Kidney (tissue), 22 donors: ENCODE results near the gene OSER1. TPM values are rescaled to one million over a fixed set of nuclear protein-coding genes. Genes with fewer than 3 reads are reported as not detected.

ENCODE experiments used
- DNase-seq, 5 donors: peaks; one replicate each; pipeline ENCODE4 v3.0.0-alpha.2; 2013 to 2020
- FAIRE-seq: peaks from 2 replicates; lab custom pipeline; 2012; peaks lifted over from hg19 to GRCh38; lab: Jason Lieb, UNC
- H3K27ac ChIP-seq, 2 donors: one replicate each; pipeline ENCODE4 v1.7.0; 2013; ENCODE audit warnings: low read depth in 2 of 2, low read length in 2 of 2, inconsistent platforms in 1 of 2
- H3K27me3 ChIP-seq: one replicate; pipeline ENCODE4 v1.7.1; 2013; ENCODE audit warnings: low read length, inconsistent platforms; ENCODE audit not compliant: control insufficient read depth, insufficient read depth
- H3K36me3 ChIP-seq, 3 donors: one replicate each; pipeline versions ENCODE4 v1.7.0 to v1.7.1; 2013; ENCODE audit warnings: low read length in 3 of 3, control low read depth in 1 of 3, inconsistent platforms in 1 of 3; ENCODE audit not compliant: insufficient read depth in 3 of 3, control insufficient read depth in 2 of 3
- H3K4me1 ChIP-seq, 3 donors: one replicate each; pipeline versions ENCODE4 v1.7.0 to v1.7.1; 2013; ENCODE audit warnings: low read length in 3 of 3, inconsistent platforms in 1 of 3, low read depth in 1 of 3; ENCODE audit not compliant: control insufficient read depth in 2 of 3, insufficient read depth in 2 of 3
- H3K4me3 ChIP-seq, 3 donors: one replicate each; pipeline versions ENCODE4 v1.7.0 to v1.8.1; 2013; ENCODE audit warnings: low read length in 3 of 3, control low read depth in 1 of 3, inconsistent platforms in 1 of 3
- H3K9ac ChIP-seq, 3 donors: one replicate each; pipeline versions ENCODE4 v1.7.0 to v1.7.1; 2013; ENCODE audit warnings: low read length in 3 of 3, control low read depth in 1 of 3, inconsistent platforms in 1 of 3
- H3K9me3 ChIP-seq, 3 donors: one replicate each; pipeline versions ENCODE4 v1.7.0 to v1.7.1; 2013; ENCODE audit warnings: low read length in 3 of 3, control low read depth in 1 of 3, inconsistent platforms in 1 of 3; ENCODE audit not compliant: control insufficient read depth in 2 of 3, insufficient read depth in 1 of 3
- intact Hi-C: fragments of 100-400 bp; cut with DNase I; formaldehyde crosslinking; loops from one replicate; pipeline ENCODE4 v1.11.1; 2022
- long read RNA-seq, 10 donors: library from polyadenylated mRNA in 1 of 10; unstranded in 1 of 10; transcript quantifications; one replicate each; pipeline ENCODE4 v2.0.0 and lab custom pipeline, GENCODE V29; 2021 to 2026
- polyA plus RNA-seq: library from polyadenylated mRNA; stranded (reverse); fragments of 350-450 nt; fragmentation: Illumina TruSeq; extraction: RNeasy Lipid Tissue Mini Kit (QIAGEN cat#74804); gene quantifications from one replicate; pipeline ENCODE4 v1.2.3, GENCODE V29; 2014; ENCODE audit warnings: low read depth, low replicate concordance; ENCODE audit not compliant: insufficient read depth
- total RNA-seq: library from RNA; stranded (reverse); fragmentation: NEBNext Ultra II Directional; extraction: Animal tissue kit (Norgen Biotek cat#: 25700); gene quantifications from one replicate; pipeline ENCODE4 v1.2.1, GENCODE V29; 2021
- TF ChIP-seq, protein P1 (sequence below): IDR thresholded peaks from 3 replicates; pipeline ENCODE4 v1.5.1; 2012; ENCODE audit warnings: mild to moderate bottlenecking, moderate library complexity, borderline replicate concordance; ENCODE audit not compliant: insufficient read depth; ENCODE audit errors: extremely low read depth
- donor health status: control.
- donor health status: control.
- donor health status: control.
- donor health status: control.
- donor health status: control.
- donor health status: DM: yes; HTN: yes; CAD: no.
- donor health status: Normal renal cell carcinoma (clear cell type).

The OSER1 gene
- total RNA-seq = 33.5 TPM
- polyA plus RNA-seq = 29.3 TPM
- long read RNA-seq, donor 1, transcript OSER1-201 (4 exons, 1,572 nt) = major isoform, 12 of 22 reads
- long read RNA-seq, donor 1, partial matches to known transcripts = 10 of 22 reads
- long read RNA-seq, donor 1, other reads (novel, unspliced or antisense) = 0 of 22 reads
- long read RNA-seq, donor 2, transcript OSER1-201 (4 exons, 1,572 nt) = major isoform, 20 of 20 reads
- long read RNA-seq, donor 2, partial matches to known transcripts = 0 of 20 reads
- long read RNA-seq, donor 2, other reads (novel, unspliced or antisense) = 0 of 20 reads
- long read RNA-seq, donor 3, transcript OSER1-201 (4 exons, 1,572 nt) = major isoform, 31 of 43 reads
- long read RNA-seq, donor 3, partial matches to known transcripts = 11 of 43 reads
- long read RNA-seq, donor 3, other reads (novel, unspliced or antisense) = 0 of 43 reads
- long read RNA-seq, donor 4, transcript OSER1-201 (4 exons, 1,572 nt) = major isoform, 15 of 20 reads
- long read RNA-seq, donor 4, partial matches to known transcripts = 5 of 20 reads
- long read RNA-seq, donor 4, other reads (novel, unspliced or antisense) = 0 of 20 reads
- long read RNA-seq, donor 5, partial matches to known transcripts = 0 of 1 reads
- long read RNA-seq, donor 5, other reads (novel, unspliced or antisense) = 0 of 1 reads
- long read RNA-seq, donor 6, transcript OSER1-201 (4 exons, 1,572 nt) = major isoform, 45 of 51 reads
- long read RNA-seq, donor 6, partial matches to known transcripts = 6 of 51 reads
- long read RNA-seq, donor 6, other reads (novel, unspliced or antisense) = 0 of 51 reads
- long read RNA-seq, donor 7, transcript OSER1-201 (4 exons, 1,572 nt) = major isoform, 23 of 30 reads
- long read RNA-seq, donor 7, partial matches to known transcripts = 4 of 30 reads
- long read RNA-seq, donor 7, other reads (novel, unspliced or antisense) = 3 of 30 reads
- long read RNA-seq, donor 8, transcript OSER1-201 (4 exons, 1,572 nt) = major isoform, 26 of 26 reads
- long read RNA-seq, donor 8, partial matches to known transcripts = 0 of 26 reads
- long read RNA-seq, donor 8, other reads (novel, unspliced or antisense) = 0 of 26 reads
- long read RNA-seq, donor 9, transcript OSER1-201 (4 exons, 1,572 nt) = major isoform, 10 of 10 reads
- long read RNA-seq, donor 9, partial matches to known transcripts = 0 of 10 reads
- long read RNA-seq, donor 9, other reads (novel, unspliced or antisense) = 0 of 10 reads
- long read RNA-seq, donor 10, transcript OSER1-201 (4 exons, 1,572 nt) = major isoform, 15 of 35 reads
- long read RNA-seq, donor 10, partial matches to known transcripts = 20 of 35 reads
- long read RNA-seq, donor 10, other reads (novel, unspliced or antisense) = 0 of 35 reads

DNA sequence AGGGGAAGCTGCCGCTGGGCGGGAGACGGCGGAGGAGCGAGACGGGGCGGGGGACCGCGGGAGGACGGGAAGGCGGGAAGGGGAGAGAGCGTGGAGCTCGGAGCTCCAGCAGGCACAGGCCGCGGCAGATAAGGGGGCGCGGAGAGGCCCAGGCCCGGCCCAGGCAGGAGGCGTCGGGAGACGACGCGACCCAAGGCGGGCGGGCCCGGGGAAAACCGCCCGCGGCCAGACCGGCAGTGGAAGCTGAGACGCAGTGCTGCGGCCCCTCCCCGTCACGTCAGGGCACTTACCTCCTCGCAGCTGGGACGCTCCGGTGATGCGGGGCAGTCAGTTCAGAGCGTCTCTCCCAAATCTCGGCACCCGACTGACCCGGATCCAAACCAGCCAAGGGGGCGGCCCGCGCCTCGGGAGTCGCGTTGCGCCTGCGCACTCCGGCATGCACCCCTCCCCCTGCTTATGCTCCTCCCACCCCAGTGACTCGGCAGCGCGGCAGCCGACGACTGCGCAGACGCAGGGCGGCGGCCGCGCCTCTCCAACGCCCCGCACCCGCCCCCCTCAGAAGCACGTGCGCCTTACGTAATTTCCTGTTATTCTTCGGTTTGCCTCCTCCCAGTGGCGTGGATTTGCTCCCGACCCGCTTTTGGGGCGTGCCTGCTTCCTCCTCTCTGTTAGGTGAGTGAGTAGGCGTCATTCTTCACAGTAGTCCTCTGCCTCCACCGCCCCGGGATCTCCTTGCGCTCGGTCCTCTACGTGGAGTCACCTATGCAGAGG, at the start of gene OSER1:
Gene OSER1 (minus strand): TSS at position 366 of the 771 bp plus-strand sequence. CDS start 3,814 bp downstream, outside the sequence.
- TF ChIP-seq, protein P1, sequence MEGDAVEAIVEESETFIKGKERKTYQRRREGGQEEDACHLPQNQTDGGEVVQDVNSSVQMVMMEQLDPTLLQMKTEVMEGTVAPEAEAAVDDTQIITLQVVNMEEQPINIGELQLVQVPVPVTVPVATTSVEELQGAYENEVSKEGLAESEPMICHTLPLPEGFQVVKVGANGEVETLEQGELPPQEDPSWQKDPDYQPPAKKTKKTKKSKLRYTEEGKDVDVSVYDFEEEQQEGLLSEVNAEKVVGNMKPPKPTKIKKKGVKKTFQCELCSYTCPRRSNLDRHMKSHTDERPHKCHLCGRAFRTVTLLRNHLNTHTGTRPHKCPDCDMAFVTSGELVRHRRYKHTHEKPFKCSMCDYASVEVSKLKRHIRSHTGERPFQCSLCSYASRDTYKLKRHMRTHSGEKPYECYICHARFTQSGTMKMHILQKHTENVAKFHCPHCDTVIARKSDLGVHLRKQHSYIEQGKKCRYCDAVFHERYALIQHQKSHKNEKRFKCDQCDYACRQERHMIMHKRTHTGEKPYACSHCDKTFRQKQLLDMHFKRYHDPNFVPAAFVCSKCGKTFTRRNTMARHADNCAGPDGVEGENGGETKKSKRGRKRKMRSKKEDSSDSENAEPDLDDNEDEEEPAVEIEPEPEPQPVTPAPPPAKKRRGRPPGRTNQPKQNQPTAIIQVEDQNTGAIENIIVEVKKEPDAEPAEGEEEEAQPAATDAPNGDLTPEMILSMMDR = no peak
- DNase-seq (peak; percentile 98 to 99 (median 98)), FAIRE-seq (no peak)
- H3K27me3 ChIP-seq = no peaks in the 10 kb centered on the region
- peak within 1 kb of the TSS; percentile 92 to 96 for H3K27ac ChIP-seq
- peaks cover 0 to 10% (median 0%) of the 10 kb centered on the region in 3 donors for H3K36me3 ChIP-seq
- peaks cover 6 to 13% (median 11%) of the 10 kb centered on the region in 3 donors for H3K4me1 ChIP-seq
- peak within 1 kb of the TSS; percentile 86 to 90 (median 87) for H3K4me3 ChIP-seq
- intact Hi-C loops = no loop called here
- H3K9me3 ChIP-seq = no peaks in the 10 kb centered on the region
- H3K9ac ChIP-seq = peak within 1 kb of the TSS; percentile 92 to 96 (median 92)

DNA sequence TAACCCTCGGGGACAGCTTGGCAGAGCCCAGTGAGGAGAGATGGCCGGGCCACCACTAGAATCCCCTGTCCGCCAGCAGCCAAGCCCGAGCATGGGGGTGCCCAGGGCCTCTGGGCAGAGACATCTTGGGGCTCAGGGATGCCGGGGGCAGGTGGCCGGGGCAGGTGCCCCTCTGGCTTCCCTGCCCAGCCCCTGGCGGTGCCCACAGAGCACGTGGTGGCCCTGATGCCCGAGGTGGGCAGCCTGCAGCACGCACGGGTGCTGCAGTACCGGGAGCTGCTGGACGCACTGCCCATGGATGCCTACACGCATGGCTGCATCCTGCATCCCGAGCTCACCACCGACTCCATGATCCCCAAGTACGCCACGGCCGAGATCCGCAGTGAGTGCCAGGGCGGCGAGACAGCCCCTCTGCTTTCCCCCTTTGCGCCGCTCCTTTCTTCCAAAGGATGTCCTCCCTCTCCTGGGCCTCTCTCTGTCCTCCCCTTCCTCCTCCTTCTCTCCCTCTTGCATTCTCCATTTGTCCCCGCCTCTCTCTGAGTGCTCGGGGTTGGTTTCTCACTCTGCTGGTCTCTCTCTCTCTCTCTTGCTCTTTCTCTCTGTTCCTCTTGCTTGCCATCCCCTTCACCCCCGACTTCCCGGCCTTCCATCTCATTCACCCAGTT, 47.8 kb upstream of the OSER1 start:
- TF ChIP-seq, protein P1 = no peak
- H3K4me3 ChIP-seq = no peak overlapping the region
- DNase-seq = no peak
- intact Hi-C loops = no loop called here
- no peak overlapping the region for H3K27ac ChIP-seq
- no peaks in the 10 kb centered on the region for H3K36me3 ChIP-seq
- H3K27me3 ChIP-seq = no peaks in the 10 kb centered on the region
- no peak for FAIRE-seq
- no peaks in the 10 kb centered on the region for H3K9me3 ChIP-seq
- H3K4me1 ChIP-seq = no peaks in the 10 kb centered on the region
- H3K9ac ChIP-seq = no peak overlapping the region
